ENCODE results near the gene DGCR6L.
A peak's percentile ranks its signal among the peaks of the same experiment; 100 is the strongest.
"Not testable (repeated sequence)": the region's sequence is repeated elsewhere in the genome, so short reads cannot be mapped to it uniquely, and the experiment has no call there.

DGCR6L gene

DNA sequence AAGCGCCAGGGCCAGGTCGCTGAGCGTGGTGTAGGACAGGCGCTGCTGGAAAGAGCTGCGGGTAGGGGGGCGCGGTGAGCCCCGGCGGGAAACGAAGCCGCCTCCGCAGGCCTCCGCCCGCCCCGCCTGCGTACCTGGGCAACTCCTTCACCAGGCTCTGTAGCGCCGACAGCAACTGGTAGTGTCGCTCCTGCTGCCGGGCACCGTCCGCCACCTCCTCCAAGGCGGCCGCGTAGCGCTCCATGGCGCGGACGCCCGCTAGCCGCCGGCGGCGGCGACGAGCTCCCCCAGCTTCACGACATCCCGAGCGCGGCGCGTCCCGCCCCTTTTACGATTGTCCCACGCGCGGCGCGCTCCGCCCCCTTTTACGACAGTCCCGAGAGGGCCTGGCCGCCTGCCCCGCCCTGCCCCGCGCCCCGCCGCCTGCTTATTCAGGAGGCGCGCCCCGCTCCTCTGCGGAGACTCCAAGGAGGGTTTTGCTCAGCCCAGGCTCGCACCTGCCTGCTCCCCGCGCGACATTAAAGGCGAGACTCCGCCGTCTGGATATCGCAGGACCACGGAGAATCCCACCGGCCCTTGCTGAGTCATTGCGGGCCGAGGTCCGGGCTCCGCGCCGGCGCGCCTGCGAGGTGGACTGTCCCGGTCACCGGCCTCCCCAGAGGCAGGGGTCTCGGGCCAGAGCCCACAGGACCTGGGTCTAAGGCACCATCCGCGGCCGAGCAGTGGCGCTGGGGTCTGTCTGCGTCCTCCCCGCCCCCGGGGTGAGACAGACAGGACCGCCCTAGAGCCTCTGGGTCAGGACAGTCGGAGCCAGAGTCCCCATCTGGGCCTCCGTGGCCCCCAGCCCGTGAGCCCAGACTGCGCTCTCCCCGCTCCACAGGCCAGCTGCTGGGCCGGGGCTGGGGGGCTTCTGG is at the start of gene DGCR6L:
DGCR6L (minus strand) TSS at position 316 of the 914 bp plus-strand sequence; CDS start at position 244, 72 bp downstream.
- no peak for FAIRE-seq

- not testable (repeated sequence) for FAIRE-seq
These were observed 49.0 kb upstream of the DGCR6L start for GRCh38 chr22:20368875-20369274.

DNA sequence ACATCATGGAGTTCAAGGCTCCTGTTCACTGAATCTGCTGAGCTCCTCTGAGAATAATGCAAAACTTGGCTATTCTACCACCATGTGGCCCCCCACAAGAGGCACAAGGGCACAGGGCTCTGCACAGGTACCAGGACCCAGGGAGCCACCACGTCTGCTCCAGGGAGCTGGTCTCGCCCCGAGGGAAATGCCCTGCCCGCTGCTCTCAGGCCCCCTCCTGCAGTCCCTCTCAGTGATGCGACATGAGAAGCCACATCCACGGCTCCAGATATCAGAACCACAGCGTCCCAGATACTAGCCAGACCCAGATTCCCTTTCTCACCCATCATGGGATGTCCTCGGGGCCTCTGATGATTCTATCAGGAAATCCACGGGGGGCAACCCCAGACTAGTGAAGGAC is 47.0 kb upstream of the DGCR6L start:
- not testable (repeated sequence) for FAIRE-seq

- FAIRE-seq, result not testable (repeated sequence)
These were observed 44.7 kb upstream of the DGCR6L start for GRCh38 chr22:20364335-20365260.

GRCh38 chr22:20362403-20362802 is 42.5 kb upstream of the DGCR6L start:
- not testable (repeated sequence) for FAIRE-seq

GRCh38 chr22:20361752-20362229 is 41.9 kb upstream of the DGCR6L start:
- not testable (repeated sequence) for FAIRE-seq

DNA sequence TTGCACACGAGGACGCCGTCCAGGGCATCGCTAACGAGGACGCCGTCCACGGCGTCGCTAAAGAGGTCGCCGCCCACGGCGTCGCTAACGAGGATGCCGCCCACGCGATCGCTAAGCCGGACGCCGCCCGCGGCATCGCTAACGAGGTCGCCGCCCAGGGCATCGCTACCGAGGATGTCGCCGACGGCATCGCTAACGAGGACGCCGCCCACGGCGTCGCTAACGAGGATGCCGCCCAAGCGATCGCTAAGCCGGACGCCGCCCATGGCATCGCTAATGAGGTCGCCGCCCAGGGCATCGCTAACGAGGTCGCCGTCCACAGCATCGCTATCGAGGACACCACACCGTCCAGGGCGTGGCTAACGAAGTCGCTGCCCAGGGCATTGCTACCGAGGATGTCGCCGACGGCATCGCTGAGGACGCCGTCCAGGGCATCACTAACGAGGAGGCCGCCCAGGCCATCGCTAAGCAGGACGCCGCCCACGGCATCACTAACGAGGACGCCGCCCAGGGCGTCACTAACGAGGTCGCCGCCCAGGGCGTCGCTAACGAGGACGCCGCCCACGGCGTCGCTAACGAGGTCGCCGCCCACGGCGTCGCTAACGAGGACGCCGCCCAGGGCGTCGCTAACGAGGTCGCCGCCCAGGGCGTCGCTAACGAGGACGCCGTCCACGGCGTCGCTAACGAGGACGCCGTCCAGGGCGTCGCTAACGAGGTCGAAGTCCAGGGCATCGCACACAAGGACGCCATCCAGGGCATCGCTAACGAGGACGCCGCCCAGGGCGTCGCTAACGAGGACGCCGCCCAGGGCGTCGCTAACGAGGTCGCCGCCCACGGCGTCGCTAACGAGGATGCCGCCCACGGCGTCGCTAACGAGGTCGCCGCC is 41.2 kb upstream of the DGCR6L start:
- not testable (repeated sequence) for FAIRE-seq

- not testable (repeated sequence) for FAIRE-seq
These were observed 40.4 kb upstream of the DGCR6L start for GRCh38 chr22:20360261-20360660.

- FAIRE-seq, result not testable (repeated sequence)
These were observed 38.8 kb upstream of the DGCR6L start for GRCh38 chr22:20358503-20359239.

DNA sequence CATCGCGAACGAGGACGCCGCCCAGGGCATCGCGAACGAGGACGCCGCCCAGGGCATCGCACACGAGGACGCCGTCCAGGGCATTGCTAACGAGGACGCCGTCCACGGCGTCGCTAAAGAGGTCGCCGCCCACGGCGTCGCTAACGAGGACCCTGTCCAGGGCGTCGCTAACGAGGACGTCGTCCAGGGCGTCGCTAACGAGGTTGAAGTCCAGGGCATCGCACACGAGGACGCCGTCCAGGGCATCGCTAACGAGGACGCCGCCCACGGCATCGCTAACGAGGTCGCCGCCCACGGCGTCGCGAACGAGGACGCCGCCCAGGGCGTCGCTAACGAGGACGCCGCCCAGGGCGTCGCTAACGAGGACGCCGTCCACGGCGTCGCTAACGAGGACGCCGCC is 38.1 kb upstream of the DGCR6L start:
- FAIRE-seq, result not testable (repeated sequence)

DNA sequence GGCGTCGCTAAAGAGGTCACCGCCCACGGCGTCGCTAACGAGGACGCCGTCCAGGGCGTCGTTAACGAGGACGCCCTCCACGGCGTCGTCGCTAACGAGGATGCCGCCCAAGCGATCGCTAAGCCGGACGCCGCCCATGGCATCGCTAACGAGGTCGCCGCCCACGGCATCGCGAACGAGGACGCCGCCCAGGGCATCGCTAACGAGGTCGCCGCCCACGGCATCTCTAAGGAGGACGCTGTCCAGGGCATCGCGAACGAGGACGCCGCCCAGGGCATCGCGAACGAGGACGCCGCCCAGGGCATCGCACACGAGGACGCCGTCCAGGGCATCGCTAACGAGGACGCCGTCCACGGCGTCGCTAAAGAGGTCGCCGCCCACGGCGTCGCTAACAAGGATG is 37.0 kb upstream of the DGCR6L start:
- not testable (repeated sequence) for FAIRE-seq

DNA sequence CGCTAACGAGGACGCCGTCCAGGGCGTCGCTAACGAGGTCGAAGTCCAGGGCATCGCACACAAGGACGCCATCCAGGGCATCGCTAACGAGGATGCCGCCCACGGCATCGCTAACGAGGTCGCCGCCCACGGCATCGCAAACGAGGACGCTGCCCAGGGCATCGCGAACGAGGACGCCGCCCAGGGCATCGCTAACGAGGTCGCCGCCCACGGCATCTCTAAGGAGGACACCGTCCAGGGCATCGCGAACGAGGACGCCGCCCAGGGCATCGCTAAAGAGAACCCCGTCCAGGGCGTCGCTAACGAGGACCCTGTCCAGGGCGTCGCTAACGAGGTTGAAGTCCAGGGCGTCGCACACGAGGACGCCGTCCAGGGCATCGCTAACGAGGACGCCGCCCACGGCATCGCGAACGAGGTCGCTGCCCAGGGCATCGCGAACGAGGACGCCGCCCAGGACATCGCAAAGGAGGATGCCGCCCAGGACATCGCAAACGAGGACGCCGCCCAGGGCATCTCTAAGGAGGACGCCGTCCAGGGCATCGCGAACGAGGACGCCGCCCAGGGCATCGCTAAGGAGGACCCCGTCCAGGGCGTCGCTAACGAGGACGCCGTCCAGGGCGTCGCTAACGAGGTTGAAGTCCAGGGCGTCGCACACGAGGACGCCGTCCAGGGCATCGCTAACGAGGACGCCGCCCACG is 36.2 kb upstream of the DGCR6L start:
- not testable (repeated sequence) for FAIRE-seq

DNA sequence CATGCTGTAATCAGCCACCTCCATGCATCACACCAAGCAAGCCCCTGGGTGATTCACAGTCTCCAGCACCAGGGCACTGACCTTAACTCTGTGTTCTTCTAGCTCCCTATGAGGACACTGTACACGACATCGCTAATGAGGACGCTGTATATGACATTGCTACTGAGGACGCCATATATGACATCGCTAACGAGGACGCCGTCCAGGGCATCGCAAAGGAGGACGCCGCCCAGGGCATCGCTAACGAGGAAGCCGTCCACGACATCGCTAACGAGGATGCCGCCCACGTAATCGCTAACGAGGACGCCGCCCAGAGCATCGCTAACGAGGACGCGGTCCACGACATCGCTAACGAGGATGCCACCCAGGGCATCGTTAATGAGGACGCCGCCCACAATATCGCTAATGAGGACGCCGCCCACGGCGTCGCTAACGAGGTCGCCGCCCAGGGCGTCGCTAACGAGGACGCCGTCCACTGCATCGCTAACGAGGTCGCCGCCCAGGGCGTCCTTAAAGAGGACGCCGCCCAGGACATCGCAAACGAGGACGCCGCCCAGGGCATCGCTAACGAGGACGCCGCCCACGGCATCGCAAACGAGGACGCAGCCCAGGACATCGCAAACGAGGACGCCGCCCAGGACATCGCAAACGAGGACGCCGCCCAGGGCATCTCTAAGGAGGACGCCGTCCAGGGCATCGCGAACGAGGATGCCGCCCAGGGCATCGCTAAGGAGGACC is 34.5 kb upstream of the DGCR6L start:
- no peak for FAIRE-seq

GRCh38 chr22:20352536-20352935 is 32.7 kb upstream of the DGCR6L start:
- FAIRE-seq, result not testable (repeated sequence)

DNA sequence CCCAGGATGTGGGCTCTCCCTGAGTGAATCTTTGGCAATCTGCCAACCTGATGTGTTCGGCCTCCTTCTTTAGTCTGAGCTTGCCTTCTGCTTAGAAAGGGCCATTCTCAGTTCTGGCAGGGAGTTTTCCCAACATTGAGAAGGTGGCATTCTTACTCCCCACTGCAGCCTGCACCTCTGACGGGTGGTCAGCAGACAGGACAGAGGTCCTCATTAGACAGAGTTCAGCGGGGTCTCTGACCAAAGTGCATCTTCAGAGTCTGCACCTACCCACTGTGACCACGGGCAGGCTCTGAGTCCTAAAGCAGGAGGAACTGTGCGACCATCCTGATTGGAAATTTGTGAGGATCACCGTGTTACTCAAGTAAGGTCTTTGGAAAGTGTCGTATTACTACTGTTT is 26.7 kb upstream of the DGCR6L start:
- FAIRE-seq, result not testable (repeated sequence)

DNA sequence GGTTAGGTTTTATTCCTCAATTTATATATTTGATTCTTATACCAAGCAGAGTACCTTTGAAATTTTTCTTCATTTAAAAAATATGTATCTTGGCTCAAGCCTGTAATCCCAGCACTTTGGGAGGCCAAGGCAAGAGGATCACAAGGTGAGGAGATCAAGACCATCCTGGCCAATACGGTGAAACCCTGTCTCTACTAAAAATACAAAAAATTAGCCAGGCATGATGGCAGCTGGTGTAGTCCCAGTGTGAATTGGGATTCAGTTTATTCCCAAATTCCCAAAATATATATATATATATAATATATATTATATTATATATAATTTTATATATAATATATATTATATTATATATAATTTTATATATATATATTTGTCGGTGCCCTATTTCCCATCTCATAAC is 18.4 kb upstream of the DGCR6L start:
- FAIRE-seq, result peak; percentile 89

DNA sequence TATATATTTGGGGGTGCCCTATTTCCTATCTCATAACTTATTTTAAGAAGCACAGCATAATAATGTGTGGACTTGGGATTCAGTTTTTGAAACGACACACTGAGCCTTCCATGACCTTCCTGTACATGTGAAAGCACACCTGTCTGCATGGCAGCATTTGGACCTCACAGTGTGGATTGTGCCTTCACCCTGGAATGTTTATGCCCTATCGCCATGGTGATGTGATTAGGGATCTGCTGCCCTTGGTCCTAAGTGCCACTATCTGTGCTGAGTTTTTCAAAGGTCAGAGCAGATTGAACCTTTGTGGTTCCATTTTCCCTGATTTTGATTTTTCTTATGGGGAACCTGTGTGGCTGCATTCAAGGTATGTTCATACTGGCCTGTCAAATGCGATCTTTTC is 17.9 kb upstream of the DGCR6L start:
- FAIRE-seq, result not testable (repeated sequence)

DNA sequence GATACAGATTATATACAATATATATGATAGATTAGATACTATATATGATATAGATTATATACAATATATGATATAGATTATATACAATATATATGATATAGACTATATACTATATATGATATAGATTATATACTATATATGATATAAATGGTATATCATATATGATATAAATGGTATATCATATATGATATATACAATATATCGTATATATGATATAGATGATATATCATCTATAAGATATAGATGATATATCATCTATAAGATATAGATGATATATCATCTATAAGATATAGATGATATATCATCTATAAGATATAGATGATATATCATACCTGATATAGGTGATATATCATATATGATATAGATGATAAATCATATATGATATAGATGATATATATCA is 16.7 kb upstream of the DGCR6L start:
- not testable (repeated sequence) for FAIRE-seq

- not testable (repeated sequence) for FAIRE-seq
These were observed 8.7 kb upstream of the DGCR6L start for GRCh38 chr22:20328569-20328930.

DNA sequence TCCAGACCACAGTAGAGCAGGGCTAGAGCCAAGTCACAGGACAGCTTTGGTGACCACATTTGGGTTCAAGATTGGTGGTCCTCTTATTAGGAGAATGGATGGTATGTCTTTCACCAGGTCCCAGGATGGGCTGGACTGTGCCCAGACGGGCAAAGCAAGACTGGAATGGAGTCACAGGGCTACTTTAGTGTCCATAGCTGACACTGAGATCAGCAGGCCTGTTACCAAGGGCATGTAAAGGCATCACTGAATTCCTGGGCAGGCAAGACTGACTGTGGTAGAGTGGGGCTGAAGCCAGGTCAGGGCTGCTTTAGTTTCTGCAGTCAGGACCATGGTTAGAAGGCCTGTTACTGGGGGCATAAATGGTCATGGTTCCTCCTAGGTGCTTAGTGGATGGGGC is 6.1 kb upstream of the DGCR6L start:
- not testable (repeated sequence) for FAIRE-seq

Measured in A204.1 (cell line).